ENCODE results near the gene SMYD3.

The SMYD3 gene

DNA sequence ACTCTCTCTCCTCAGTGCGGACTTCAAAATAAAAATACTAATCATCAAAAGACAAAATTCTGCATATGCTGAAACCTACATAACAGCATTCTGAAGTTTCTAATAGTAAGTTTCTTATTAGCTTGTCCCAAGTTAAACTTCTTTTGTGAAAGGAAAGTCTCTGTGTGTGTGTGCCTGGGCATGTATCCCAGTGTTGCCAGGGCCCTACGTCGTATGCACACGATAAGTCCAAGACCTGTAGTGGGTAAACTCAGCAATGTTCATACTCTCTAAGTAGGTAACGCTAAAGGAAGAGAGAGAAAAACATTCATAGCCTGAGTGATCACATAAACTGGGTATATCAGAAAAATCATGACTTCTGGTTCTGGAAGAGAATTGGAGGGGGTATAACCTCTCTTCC, 465.7 kb downstream of the SMYD3 start:
- Histone ChIP-seq H3K4me3 (ENCODE audit: low read length) (no peak overlapping the region), H3F3A (ENCODE audit: control insufficient read depth, insufficient read depth) (no peaks in the 10 kb centered on the region), H3K9me2 (replicated peaks; ENCODE audit: control insufficient read depth, low read length) (no peaks in the 10 kb centered on the region), H4K20me1 (ENCODE audit: control insufficient read depth, insufficient read depth, low read depth, low read length) (no peaks in the 10 kb centered on the region), H3K36me3 (ENCODE audit: control insufficient read depth, low read length) (no peaks in the 10 kb centered on the region), H3K9me3 (ENCODE audit: control insufficient read depth, insufficient read depth, low read length) (no peaks in the 10 kb centered on the region), H3K79me2 (ENCODE audit: control insufficient read depth, low read length) (no peaks in the 10 kb centered on the region), H3K27me3 (ENCODE audit: control insufficient read depth, low read length) (no peaks in the 10 kb centered on the region), H3K4me2 (ENCODE audit: low read length) (no peak overlapping the region), H3K27ac (ENCODE audit: low read depth, low read length) (no peak overlapping the region), H3K4me1 (ENCODE audit: control insufficient read depth, low read length) (no peaks in the 10 kb centered on the region)
- TF ChIP-seq EZH2phosphoT487 (IDR thresholded peaks at IDR 0.05; ENCODE audit: borderline replicate concordance, low read length): no peak
- TF ChIP-seq, protein P1, sequence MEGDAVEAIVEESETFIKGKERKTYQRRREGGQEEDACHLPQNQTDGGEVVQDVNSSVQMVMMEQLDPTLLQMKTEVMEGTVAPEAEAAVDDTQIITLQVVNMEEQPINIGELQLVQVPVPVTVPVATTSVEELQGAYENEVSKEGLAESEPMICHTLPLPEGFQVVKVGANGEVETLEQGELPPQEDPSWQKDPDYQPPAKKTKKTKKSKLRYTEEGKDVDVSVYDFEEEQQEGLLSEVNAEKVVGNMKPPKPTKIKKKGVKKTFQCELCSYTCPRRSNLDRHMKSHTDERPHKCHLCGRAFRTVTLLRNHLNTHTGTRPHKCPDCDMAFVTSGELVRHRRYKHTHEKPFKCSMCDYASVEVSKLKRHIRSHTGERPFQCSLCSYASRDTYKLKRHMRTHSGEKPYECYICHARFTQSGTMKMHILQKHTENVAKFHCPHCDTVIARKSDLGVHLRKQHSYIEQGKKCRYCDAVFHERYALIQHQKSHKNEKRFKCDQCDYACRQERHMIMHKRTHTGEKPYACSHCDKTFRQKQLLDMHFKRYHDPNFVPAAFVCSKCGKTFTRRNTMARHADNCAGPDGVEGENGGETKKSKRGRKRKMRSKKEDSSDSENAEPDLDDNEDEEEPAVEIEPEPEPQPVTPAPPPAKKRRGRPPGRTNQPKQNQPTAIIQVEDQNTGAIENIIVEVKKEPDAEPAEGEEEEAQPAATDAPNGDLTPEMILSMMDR (IDR thresholded peaks at IDR 0.05; ENCODE audit: low read depth, low read length, poor library complexity, severe bottlenecking): no peak

DNA sequence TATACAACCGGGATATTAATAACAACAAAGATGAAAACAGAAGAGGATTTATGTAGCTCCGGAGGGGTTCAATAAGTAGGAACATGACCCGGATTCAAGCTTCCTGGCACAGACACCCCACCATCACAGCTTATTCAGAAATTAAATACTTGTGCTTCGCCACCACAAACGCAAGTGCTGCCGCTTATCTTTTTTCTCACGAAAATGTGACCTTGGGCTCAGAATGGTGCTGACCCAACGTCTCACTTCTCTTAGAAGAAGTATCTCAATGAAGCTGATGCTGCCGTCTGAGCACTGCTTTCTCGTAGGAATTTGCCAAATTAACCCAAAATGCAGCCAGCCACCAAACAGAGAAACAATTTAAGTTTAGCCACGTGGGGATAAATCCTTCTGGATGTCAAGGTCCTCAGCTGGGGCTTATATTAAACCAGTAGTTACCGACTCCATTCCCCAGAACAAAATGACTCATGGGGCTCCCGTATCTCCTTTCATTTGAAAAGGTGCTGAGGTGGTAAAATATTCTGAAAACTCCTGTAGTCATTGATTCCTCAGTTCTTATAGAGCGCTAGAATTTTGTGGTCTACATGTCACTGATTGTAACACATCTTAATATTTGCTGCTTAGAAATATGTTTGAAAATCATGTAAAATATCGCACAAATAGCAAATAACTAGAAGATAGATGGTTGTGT, 466.7 kb downstream of the SMYD3 start:
- Histone ChIP-seq H4K20me1 (ENCODE audit: control insufficient read depth, insufficient read depth, low read depth, low read length) (no peaks in the 10 kb centered on the region), H3K79me2 (ENCODE audit: control insufficient read depth, low read length) (no peaks in the 10 kb centered on the region), H3F3A (ENCODE audit: control insufficient read depth, insufficient read depth) (no peaks in the 10 kb centered on the region), H3K27me3 (ENCODE audit: control insufficient read depth, low read length) (no peaks in the 10 kb centered on the region), H3K9me3 (ENCODE audit: control insufficient read depth, insufficient read depth, low read length) (no peaks in the 10 kb centered on the region), H3K36me3 (ENCODE audit: control insufficient read depth, low read length) (no peaks in the 10 kb centered on the region), H3K9me2 (replicated peaks; ENCODE audit: control insufficient read depth, low read length) (no peaks in the 10 kb centered on the region), H3K4me1 (ENCODE audit: control insufficient read depth, low read length) (no peaks in the 10 kb centered on the region), H3K4me2 (ENCODE audit: low read length) (no peak overlapping the region), H3K27ac (ENCODE audit: low read depth, low read length) (no peak overlapping the region), H3K4me3 (ENCODE audit: low read length) (no peak overlapping the region)
- TF ChIP-seq EZH2phosphoT487 (IDR thresholded peaks at IDR 0.05; ENCODE audit: borderline replicate concordance, low read length): no peak
- TF ChIP-seq, protein P1 (IDR thresholded peaks at IDR 0.05; ENCODE audit: low read depth, low read length, poor library complexity, severe bottlenecking): no peak

DNA sequence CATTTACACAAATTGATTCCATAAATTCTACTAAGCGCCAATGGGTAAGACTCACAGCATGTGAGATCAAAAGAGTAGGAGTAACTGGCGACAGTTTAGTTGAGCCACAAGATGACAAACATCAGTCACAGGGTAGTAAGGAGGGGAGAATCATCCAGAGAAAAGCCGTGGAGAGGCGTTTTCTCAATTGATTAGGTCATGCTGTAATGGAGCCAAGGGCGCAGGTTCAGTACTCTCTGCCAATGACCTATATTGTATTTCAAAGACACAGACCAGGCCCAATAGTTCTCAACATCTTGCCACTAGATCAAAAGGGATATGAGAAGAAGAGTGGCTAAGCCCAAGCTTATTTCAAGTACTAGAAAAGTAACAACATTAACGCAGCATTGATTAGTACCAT, 467.5 kb downstream of the SMYD3 start:
- H3K9me3 ChIP-seq (ENCODE audit: control insufficient read depth, insufficient read depth, low read length): no peaks in the 10 kb centered on the region
- H3K27me3 ChIP-seq (ENCODE audit: control insufficient read depth, low read length): no peaks in the 10 kb centered on the region
- TF ChIP-seq EZH2phosphoT487 (IDR thresholded peaks at IDR 0.05; ENCODE audit: borderline replicate concordance, low read length): no peak
- TF ChIP-seq, protein P1 (IDR thresholded peaks at IDR 0.05; ENCODE audit: low read depth, low read length, poor library complexity, severe bottlenecking): no peak
- H3K4me2 ChIP-seq (ENCODE audit: low read length): no peak overlapping the region
- H3K9me2 ChIP-seq (replicated peaks; ENCODE audit: control insufficient read depth, low read length): no peaks in the 10 kb centered on the region
- H3K36me3 ChIP-seq (ENCODE audit: control insufficient read depth, low read length): no peaks in the 10 kb centered on the region
- H4K20me1 ChIP-seq (ENCODE audit: control insufficient read depth, insufficient read depth, low read depth, low read length): no peaks in the 10 kb centered on the region
- H3F3A ChIP-seq (ENCODE audit: control insufficient read depth, insufficient read depth): no peaks in the 10 kb centered on the region
- no peak overlapping the region for H3K4me3 ChIP-seq (ENCODE audit: low read length)
- H3K27ac ChIP-seq (ENCODE audit: low read depth, low read length): no peak overlapping the region
- H3K4me1 ChIP-seq (ENCODE audit: control insufficient read depth, low read length): no peaks in the 10 kb centered on the region
- no peaks in the 10 kb centered on the region for H3K79me2 ChIP-seq (ENCODE audit: control insufficient read depth, low read length)

All from DOHH2 (cell line).